Endothelial cell of umbilical vein (primary cell): Measurements from ENCODE around the gene PTPN6. TPM values are rescaled to one million over a fixed set of nuclear protein-coding genes. Genes with fewer than 3 reads are reported as not detected.

Experiments
- BruUV-seq: library from RNA; stranded (reverse); fragments of 400-500 nt; replicated peaks from 2 replicates; lab custom pipeline; 2021; lab: Mats Ljungman, UMichigan
- CTCF ChIA-PET: fragments of 300-600, 350-600 bp; sonication (Branson Sonifier 250); formaldehyde crosslinking; loops from one replicate; lab custom pipeline; 2021; ENCODE audit warnings: antibody characterized with exemption, inconsistent platforms; lab: Charles Lee
- POLR2A ChIA-PET: fragments of 300-600, 350-600 bp; sonication (Branson Sonifier 250); formaldehyde crosslinking; loops from one replicate; lab custom pipeline; 2021; ENCODE audit warnings: antibody characterized with exemption, inconsistent platforms; lab: Charles Lee
- DNase-seq: peaks from one replicate; pipeline ENCODE4 v3.0.0-alpha.2; 2011; ENCODE audit warnings: low read depth, low spot score
- FAIRE-seq: peaks from 2 replicates; lab custom pipeline; 2011; peaks lifted over from hg19 to GRCh38; lab: Jason Lieb, UNC
- H2AFZ ChIP-seq: 2 replicates; pipeline ENCODE4 v1.6.0; 2012; ENCODE audit warnings: low read depth, low read length, control low read depth, inconsistent platforms
- H3K27ac ChIP-seq: 2 replicates; pipeline ENCODE4 v1.5.1; 2011; ENCODE audit warnings: low read depth, mild to moderate bottlenecking, control low read depth, low read length, moderate library complexity; ENCODE audit not compliant: insufficient read depth
- H3K27me3 ChIP-seq, 2 experiments: 2 replicates each; pipeline versions ENCODE4 v1.6.0 to v1.6.1; 2011; ENCODE audit warnings: low read length in 2 of 2, mixed read lengths in 1 of 2; ENCODE audit not compliant: control insufficient read depth in 2 of 2, insufficient read depth in 2 of 2
- H3K36me3 ChIP-seq, 2 experiments: 2 replicates in 1 of 2; 3 replicates in 1 of 2; pipeline ENCODE4 v1.5.1; 2011; ENCODE audit warnings: low read length in 2 of 2, mild to moderate bottlenecking in 1 of 2, moderate library complexity in 1 of 2; ENCODE audit not compliant: control insufficient read depth in 2 of 2, insufficient read depth in 2 of 2; ENCODE audit errors: extremely low read depth in 1 of 2
- H3K4me1 ChIP-seq: 3 replicates; pipeline ENCODE4 v1.5.1; 2011; ENCODE audit warnings: mild to moderate bottlenecking, low read length; ENCODE audit not compliant: control insufficient read depth, insufficient read depth; ENCODE audit errors: extremely low read depth
- H3K4me2 ChIP-seq: 2 replicates; pipeline ENCODE4 v1.6.1; 2011; ENCODE audit warnings: low read length, control low read depth, mixed read lengths; ENCODE audit not compliant: insufficient read depth
- H3K4me3 ChIP-seq, 3 experiments: fragments of 200-600 bp in 1 of 3; sonication (generic), shearing (Covaris generic) in 1 of 3; replicated peaks in 1 of 3; 2 replicates each; pipeline ENCODE4 v1.5.1; 2011 to 2016; ENCODE audit warnings: control low read depth in 3 of 3, low read length in 3 of 3, mild to moderate bottlenecking in 2 of 3, inconsistent platforms in 1 of 3, low read depth in 1 of 3, moderate library complexity in 1 of 3; ENCODE audit not compliant: insufficient read depth in 1 of 3
- H3K79me2 ChIP-seq: 2 replicates; pipeline ENCODE4 v1.6.0; 2012; ENCODE audit warnings: low read length, inconsistent platforms; ENCODE audit not compliant: control insufficient read depth, insufficient read depth
- H3K9ac ChIP-seq: replicated peaks from 2 replicates; pipeline ENCODE3; 2011; ENCODE audit warnings: low read length, control low read depth; ENCODE audit not compliant: insufficient read depth; ENCODE audit errors: extremely low read depth
- H3K9me1 ChIP-seq: replicated peaks from 3 replicates; pipeline ENCODE4 v1.6.0; 2011; ENCODE audit warnings: mild to moderate bottlenecking, low read length; ENCODE audit not compliant: control insufficient read depth, insufficient read depth; ENCODE audit errors: extremely low read depth
- H3K9me3 ChIP-seq: replicated peaks from 2 replicates; pipeline ENCODE4 v1.5.1; 2012; ENCODE audit warnings: low read length, inconsistent platforms; ENCODE audit not compliant: control insufficient read depth, insufficient read depth
- H4K20me1 ChIP-seq: replicated peaks from 2 replicates; pipeline ENCODE3; 2011; ENCODE audit warnings: mild to moderate bottlenecking, low read length; ENCODE audit not compliant: control insufficient read depth, insufficient read depth; ENCODE audit errors: extremely low read depth
- CTCF ChIP-seq, 2 donors: IDR thresholded peaks; 1 replicate in 1 of 2; 2 replicates in 1 of 2; pipeline ENCODE4 v1.5.1; 2011; ENCODE audit warnings: low read length in 2 of 2, mild to moderate bottlenecking in 2 of 2, moderate library complexity in 2 of 2, control low read depth in 1 of 2, inconsistent platforms in 1 of 2, low read depth in 1 of 2; ENCODE audit not compliant: insufficient read depth in 1 of 2; ENCODE audit errors: extremely low read depth in 1 of 2
- EZH2 ChIP-seq: IDR thresholded peaks from 2 replicates; pipeline ENCODE4 v1.6.1; 2012; ENCODE audit warnings: borderline replicate concordance, low read depth, mild to moderate bottlenecking, moderate library complexity, low read length, inconsistent platforms; ENCODE audit not compliant: severe bottlenecking
- FOS ChIP-seq: IDR thresholded peaks from 2 replicates; pipeline ENCODE4 v1.6.1; 2011; ENCODE audit warnings: mild to moderate bottlenecking, low read length, moderate library complexity, borderline replicate concordance; ENCODE audit not compliant: insufficient read depth
- MAX ChIP-seq: IDR thresholded peaks from 2 replicates; pipeline ENCODE4 v1.6.1; 2011; ENCODE audit not compliant: insufficient read depth, insufficient read length
- POLR2AphosphoS5 ChIP-seq: IDR thresholded peaks from 2 replicates; pipeline ENCODE4 v1.6.1; 2012; ENCODE audit warnings: low read depth, mild to moderate bottlenecking, control low read depth, low read length, moderate library complexity; ENCODE audit not compliant: insufficient read depth
- dilution Hi-C: fragments of 300-500 bp; cut with MboI; formaldehyde crosslinking; loops from one replicate; pipeline ENCODE4 v1.15.0; 2019; ENCODE audit warnings: low sequenced_read_pairs; ENCODE audit not compliant: extremely low pct_ligation_motif_present
- intact Hi-C: fragments of 100-400 bp; cut with micrococcal nuclease; formaldehyde crosslinking; loops from one replicate; pipeline ENCODE4 v1.10.0; 2022
- polyA plus RNA-seq, 4 experiments: library from polyadenylated mRNA; depleted of rRNA in 3 of 4; stranded (reverse) in 3 of 4; unstranded in 1 of 4; fragments of >200 nt; gene quantifications; 2 replicates each; pipeline versions ENCODE4 v1.2.1 to v1.2.3, GENCODE V29; 2011 to 2012; ENCODE audit warnings: missing spikeins in 1 of 4
- total RNA-seq: library from RNA; stranded (reverse); gene quantifications from 2 replicates; pipeline ENCODE4 v1.2.3, GENCODE V29; 2021

PTPN6 gene
- total and polyA plus RNA-seq, 2 donors (not counting 3 experiments of a cell fraction or from before 2014, with no cell fraction given): 0.25 to 1.6 TPM

GRCh38 chr12:6953442-6954315 lies 2.5 kb downstream of the PTPN6 start:
- H4K20me1 ChIP-seq: no peaks in the 10 kb centered on the region
- no peak overlapping the region for H3K4me2 ChIP-seq
- H3K4me3 ChIP-seq: no peak overlapping the region
- BruUV-seq: no TSS peak
- peak overlapping the region; percentile 52 for H2AFZ ChIP-seq
- peak; percentile 19 for TF ChIP-seq MAX
- TF ChIP-seq FOS: no peak
- no peaks in the 10 kb centered on the region for H3K79me2 ChIP-seq
- dilution Hi-C loops (no loop called here), intact Hi-C loops (no loop called here)
- POLR2A ChIA-PET: no interaction called here
- no peak overlapping the region for H3K9ac ChIP-seq
- H3K27me3 ChIP-seq: no peaks in the 10 kb centered on the region
- CTCF ChIA-PET: interaction anchor here (1.2 to 2.2 kb wide), 5 partner anchors 8 to 16 kb away, joined by 3 to 12 read pairs (median 8); partner anchors contain the start of genes C12orf57 and RNU7-1
- peaks cover 17% of the 10 kb centered on the region for H3K4me1 ChIP-seq
- DNase-seq (peak; percentile 46), FAIRE-seq (peak; percentile 72)
- H3K36me3 ChIP-seq: no peaks in the 10 kb centered on the region
- no peaks in the 10 kb centered on the region for H3K9me3 ChIP-seq
- H3K27ac ChIP-seq: no peak overlapping the region
- no peaks in the 10 kb centered on the region for H3K9me1 ChIP-seq

- DNase-seq: no peak
- H3K4me2 ChIP-seq: no peak overlapping the region
- H4K20me1 ChIP-seq: no peaks in the 10 kb centered on the region
- peaks cover 24% of the 10 kb centered on the region for H3K4me1 ChIP-seq
- peak overlapping the region; percentile 52 for H2AFZ ChIP-seq
- no peaks in the 10 kb centered on the region for H3K27me3 ChIP-seq
- TF ChIP-seq FOS (no peak), EZH2 (no peak), CTCF (IDR thresholded peaks at IDR 0.05; ENCODE audit: extremely low read depth in 1 of 2, insufficient read depth in 1 of 2, low read depth in 1 of 2, low read length in 2 of 2) (no peak), POLR2AphosphoS5 (no peak), MAX (no peak)
- H3K9ac ChIP-seq: no peak overlapping the region
- no TSS peak for BruUV-seq
- H3K36me3 ChIP-seq: no peaks in the 10 kb centered on the region
- intact Hi-C loops: no loop called here
- no peaks in the 10 kb centered on the region for H3K79me2 ChIP-seq
- H3K27ac ChIP-seq: no peak overlapping the region
- ChIA-PET CTCF (interaction anchor here (1.2 to 2.2 kb wide), 4 partner anchors 10 to 159 kb away, joined by 3 to 12 read pairs (median 6); partner anchors contain the start of genes C12orf57 and RNU7-1), POLR2A (no interaction called here)
- no peak overlapping the region for H3K4me3 ChIP-seq
- FAIRE-seq: no peak
- no peaks in the 10 kb centered on the region for H3K9me3 ChIP-seq
- H3K9me1 ChIP-seq: no peaks in the 10 kb centered on the region
- dilution Hi-C loops: no loop called here
Measured at GRCh38 chr12:6954316-6955107, 3.4 kb downstream of the PTPN6 start.
